HT-29 (cell line): ENCODE results near the gene POGK. TPM values are rescaled to one million over a fixed set of nuclear protein-coding genes. Genes with fewer than 3 reads are reported as not detected.

Source experiments
- DNase-seq: peaks from one replicate; pipeline ENCODE4 v3.0.0-alpha.2; 2015; ENCODE audit warnings: low spot score
- total RNA-seq: library from RNA; depleted of rRNA; stranded (reverse); fragments of >200 nt; shearing (Covaris generic); gene quantifications from 2 replicates; pipeline ENCODE4 v1.2.3, GENCODE V29; 2014; rRNA removed

Gene POGK
- total RNA-seq, 1 experiment from 2014 or later = 22.0 TPM

DNA sequence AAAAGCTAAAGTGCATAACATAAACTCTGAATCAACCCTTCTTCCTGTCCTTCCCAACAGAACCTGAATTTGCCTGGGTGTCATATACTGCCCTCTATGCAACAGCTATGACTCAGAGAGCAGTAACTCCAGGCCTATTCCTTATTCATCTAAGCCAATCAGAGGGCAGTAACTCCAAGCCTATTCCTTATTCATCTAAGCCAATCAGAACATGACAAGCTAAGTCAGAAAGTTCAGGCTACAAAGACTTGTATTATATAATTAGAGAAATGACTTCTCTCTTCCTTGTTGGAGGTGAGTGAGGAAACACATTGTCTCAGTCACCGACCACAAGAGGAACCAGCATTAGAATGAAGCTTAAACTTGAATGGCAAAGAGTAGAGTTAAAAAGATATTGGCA, 63.0 kb downstream of the POGK start:
- DNase-seq = peak; percentile 22

DNA sequence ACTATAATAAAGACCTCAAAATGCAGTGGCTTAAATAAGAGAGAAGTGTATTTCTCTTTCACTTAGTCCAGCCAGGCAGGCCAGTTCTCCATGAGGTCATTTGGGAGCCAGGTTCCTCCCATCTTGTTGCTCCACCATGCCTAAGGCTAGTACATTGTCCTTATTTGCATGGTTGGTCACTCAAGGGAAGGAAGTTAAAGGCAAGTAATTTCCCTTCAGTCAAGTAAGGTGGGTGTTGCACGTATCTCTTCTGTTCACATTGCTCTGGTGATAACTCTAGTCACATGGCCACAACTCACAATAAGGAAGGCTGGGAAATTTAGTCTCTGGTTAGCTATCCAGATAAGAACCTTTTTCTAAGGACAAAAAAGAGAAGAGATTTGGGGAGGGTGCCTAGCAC, 64.0 kb downstream of the POGK start:
- no peak for DNase-seq

GRCh38 chr1:166905136-166905535, 65.9 kb downstream of the POGK start:
- no peak for DNase-seq

DNA sequence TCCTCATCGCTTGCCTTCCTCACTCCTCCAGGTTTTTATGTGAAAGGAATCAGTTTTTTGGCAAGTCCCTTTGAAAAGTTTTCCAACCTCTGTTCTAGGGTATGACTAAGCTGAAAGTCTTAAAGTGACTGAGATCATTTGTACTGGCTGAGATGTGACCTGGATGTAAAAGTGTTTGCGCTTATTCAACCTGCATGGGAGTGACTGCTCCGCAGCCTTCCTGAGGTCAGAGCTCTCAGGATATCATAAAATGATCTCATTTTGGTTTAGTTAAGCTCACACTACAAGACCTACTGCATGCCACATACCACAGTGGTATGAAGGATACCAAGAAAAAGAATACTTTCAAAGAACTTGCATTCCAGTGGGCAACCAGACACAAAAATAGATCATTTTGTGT, 66.6 kb downstream of the POGK start:
- no peak for DNase-seq

Other genes starting within 250 kb of the POGK start
- gene TADA1, start 36.8 kb downstream of the POGK start, total RNA-seq = 5.7 and 7.2 TPM in 2 replicates
- gene ILDR2, start 136.1 kb downstream of the POGK start, total RNA-seq = 0.05 and 0.48 TPM in 2 replicates
- not detected in 2 replicates for gene MAEL, start 149.8 kb downstream of the POGK start, total RNA-seq